ENCODE measurements around the gene CAPRIN2. TPM values are rescaled to one million over a fixed set of nuclear protein-coding genes. Genes with fewer than 3 reads are reported as not detected.

CAPRIN2 gene
- total and polyA plus RNA-seq, 2 of the 8 experiments (the other 6 are each of a cell fraction or from before 2014, with no cell fraction given) = 24.8 to 52.0 TPM

Other genes with a start within 250 kb of the CAPRIN2 start
- gene IPO8, start 59.1 kb downstream of the CAPRIN2 start, total RNA-seq (2021; fragmentation: NEBNext Ultra II Directional; extraction: Animal tissue kit (Norgen Biotek cat#: 25700)) = 51.0 and 59.8 TPM in 2 replicates
- 7.2 and 10.2 TPM in 2 replicates for gene IPO8, start 59.1 kb downstream of the CAPRIN2 start, polyA plus RNA-seq (2011; rRNA removed)
- 3.9 and 4.0 TPM in 2 replicates for gene TSPAN11, start 171.8 kb upstream of the CAPRIN2 start, total RNA-seq (2021; fragmentation: NEBNext Ultra II Directional; extraction: Animal tissue kit (Norgen Biotek cat#: 25700))
- 7.3 and 8.2 TPM in 2 replicates for gene TSPAN11, start 171.8 kb upstream of the CAPRIN2 start, polyA plus RNA-seq (2011; rRNA removed)

All from H1 (cell line).